Stimulated activated CD8-positive, alpha-beta memory T cell treated with anti-CD3 and anti-CD28 coated beads, Interleukin-15, amount 100 ng/mL, for 24 hours (primary cell): Measurements from ENCODE around the gene KIF5B.
"Not testable (repeated sequence)": the region's sequence is repeated elsewhere in the genome, so short reads cannot be mapped to it uniquely, and the experiment has no call there.

Source experiments
- DNase-seq: peaks from one replicate; pipeline ENCODE4 v3.0.0-alpha.2; 2020; ENCODE audit warnings: low read depth

KIF5B gene

GRCh38 chr10:32007026-32007425 lies 49.2 kb downstream of the KIF5B start:
- DNase-seq: no peak

- DNase-seq: no peak
Observed at GRCh38 chr10:32005050-32005449, 51.2 kb downstream of the KIF5B start.

- no peak for DNase-seq
Observed at GRCh38 chr10:32004161-32004591, 52.0 kb downstream of the KIF5B start.

DNA sequence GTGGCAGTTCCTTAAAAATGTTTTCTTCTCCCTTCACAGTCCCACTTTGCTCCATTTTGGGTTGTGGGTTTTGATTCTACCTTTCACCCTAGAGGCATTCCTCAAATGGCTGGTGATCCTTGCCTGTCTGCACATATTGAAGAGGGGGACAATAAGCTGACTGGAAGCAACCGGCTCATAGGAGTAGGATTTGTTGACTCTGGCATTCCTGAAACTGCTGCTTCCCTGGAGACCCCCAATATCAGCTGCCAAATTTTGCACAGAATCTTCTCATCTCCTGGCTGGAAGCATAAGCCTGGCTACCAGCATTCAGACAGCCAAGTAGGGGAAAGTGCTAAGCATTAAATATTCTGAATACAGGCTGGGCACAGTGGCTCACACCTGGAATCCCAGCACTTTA lies 53.7 kb downstream of the KIF5B start:
- DNase-seq: no peak

DNA sequence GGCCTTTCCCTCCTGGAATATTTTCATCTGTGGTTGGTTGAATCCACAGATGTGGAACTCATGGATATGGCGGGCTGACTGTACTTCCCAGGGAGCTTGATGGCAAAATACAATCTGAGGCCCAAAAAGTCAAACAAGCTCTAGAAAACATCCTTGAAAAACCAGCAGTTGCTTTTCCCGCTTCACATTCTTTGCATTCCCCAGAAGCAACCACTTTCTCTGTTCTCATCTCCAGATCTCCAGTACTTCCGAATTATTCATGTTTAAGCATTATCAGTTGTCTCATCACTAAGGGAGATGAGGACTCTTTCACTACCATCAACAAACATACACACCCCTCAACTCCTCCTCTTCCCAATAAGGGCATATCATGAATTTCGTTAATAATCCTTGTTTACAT lies 55.3 kb downstream of the KIF5B start:
- no peak for DNase-seq

DNA sequence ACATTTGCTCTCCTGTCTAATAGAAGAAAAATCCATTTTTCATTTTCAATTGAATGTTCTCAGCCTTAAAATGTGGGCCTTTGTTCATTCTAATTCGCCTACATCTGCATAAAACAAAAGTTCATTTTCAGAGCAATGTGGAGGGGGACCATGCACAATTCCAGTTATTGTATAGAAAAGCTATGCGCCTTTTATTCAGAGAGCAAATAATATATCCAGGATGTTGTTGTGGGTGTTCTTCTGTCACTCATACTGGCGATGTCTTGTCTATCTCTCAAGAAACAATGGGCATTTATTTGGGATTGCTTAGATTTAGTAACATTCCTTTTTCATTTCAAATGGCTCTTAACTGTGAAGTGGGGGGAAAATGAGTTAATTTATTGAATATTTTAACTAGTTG lies 56.4 kb downstream of the KIF5B start:
- DNase-seq: no peak

DNA sequence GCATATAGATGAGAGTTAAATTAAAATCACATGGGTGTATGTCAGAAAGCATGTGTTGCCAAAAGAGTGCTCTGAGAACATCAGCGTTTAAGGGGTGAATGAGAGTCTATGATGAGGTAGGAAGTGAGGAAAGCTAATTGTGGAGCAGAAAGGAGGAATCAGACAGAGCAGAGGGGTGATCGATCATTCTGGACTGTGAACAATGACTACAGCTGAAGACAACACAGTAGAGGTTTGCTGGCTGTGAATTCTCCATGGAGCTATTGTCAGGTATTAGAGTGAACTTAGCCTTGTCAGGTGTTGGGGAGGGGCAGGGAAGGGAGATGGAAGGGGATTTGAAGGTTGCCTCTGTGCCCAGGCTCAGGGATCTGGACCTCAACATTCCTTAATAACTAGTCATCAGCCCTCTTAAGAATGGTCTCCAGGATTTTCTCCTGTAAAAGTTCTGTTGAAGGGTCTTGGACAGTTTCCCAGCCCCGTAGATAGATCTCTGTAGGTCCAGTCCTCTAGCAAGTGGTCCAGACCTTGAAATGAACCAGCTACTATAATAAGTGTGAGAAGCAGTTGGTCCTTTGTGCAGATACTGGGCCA lies 57.1 kb downstream of the KIF5B start:
- no peak for DNase-seq

GRCh38 chr10:31994926-31995325 lies 61.3 kb downstream of the KIF5B start:
- no peak for DNase-seq

- no peak for DNase-seq
Observed at GRCh38 chr10:31990937-31991336, 65.3 kb downstream of the KIF5B start.

GRCh38 chr10:31987786-31988185 lies 68.4 kb downstream of the KIF5B start:
- not testable (repeated sequence) for DNase-seq

- no peak for DNase-seq
Observed at GRCh38 chr10:31982111-31982510, 74.1 kb downstream of the KIF5B start.

DNA sequence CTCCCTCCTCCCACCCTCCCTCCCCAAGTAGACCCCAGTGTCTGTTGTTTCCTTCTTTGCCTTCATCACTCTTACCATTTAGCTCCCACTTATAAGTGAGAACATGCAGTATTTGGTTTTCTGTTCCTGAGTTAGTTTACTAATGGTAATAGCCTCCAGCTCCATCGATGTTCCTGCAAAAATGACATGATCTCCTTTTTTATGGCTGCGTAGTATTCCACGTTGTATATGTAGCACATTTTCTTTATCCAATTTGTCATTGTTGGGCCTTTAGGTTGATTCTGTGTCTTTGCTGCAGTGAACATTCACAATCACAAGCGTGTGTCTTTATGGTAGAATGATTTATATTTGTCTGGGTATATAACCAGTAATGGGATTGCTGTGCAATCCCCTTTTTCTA lies 75.8 kb downstream of the KIF5B start:
- no peak for DNase-seq

GRCh38 chr10:31979071-31979470 lies 77.2 kb downstream of the KIF5B start:
- DNase-seq: not testable (repeated sequence)

DNA sequence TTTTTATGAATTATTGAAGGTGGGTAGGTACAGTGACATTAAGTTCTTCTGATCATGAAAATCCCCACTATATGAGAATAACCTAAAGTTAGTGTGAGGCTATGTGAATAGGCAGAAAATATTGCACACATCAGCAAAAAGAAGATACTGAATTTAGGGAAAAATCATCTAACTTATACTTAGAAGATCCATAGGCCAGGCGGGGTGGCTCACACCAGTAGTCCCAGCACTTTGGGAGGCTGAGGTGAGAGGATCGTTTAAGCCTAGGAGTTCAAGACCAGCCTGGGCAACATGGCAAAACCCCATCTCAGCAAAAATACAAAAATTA lies 78.1 kb downstream of the KIF5B start:
- DNase-seq: no peak

- no peak for DNase-seq
Observed at GRCh38 chr10:31977440-31978155, 78.6 kb downstream of the KIF5B start.

GRCh38 chr10:31975157-31975765 lies 81.0 kb downstream of the KIF5B start:
- no peak for DNase-seq

- DNase-seq: no peak
Observed at GRCh38 chr10:31974434-31975124, 81.6 kb downstream of the KIF5B start.

DNA sequence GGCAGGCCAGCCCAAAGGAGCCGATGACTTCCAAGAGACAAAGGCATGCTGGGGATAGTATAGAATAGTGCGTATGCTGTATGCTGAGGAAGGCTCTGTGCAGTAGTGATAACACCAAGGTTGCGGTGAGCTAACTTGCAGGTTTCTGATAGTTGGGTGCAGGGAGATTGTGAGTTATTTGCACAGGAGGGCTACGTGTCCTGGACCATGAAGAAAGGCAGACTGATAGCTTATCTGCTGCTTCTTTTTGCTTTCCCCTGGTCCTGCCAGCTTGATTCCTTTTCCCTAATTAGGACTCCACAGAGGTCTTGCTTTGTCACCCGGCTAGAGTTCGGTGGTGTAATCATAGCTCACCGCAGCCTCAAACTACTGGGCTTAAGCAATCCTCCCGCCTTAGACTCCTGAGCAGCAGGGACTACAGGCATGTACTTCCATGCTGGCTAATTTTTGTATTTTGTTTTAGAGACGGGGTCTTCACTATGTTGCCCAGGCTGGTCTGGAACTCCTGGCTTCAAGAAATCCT lies 83.6 kb downstream of the KIF5B start:
- DNase-seq: no peak

- not testable (repeated sequence) for DNase-seq
Observed at GRCh38 chr10:31969847-31970246, 86.4 kb downstream of the KIF5B start.

- DNase-seq: no peak
Observed at GRCh38 chr10:31963589-31963980, 92.6 kb downstream of the KIF5B start.

DNA sequence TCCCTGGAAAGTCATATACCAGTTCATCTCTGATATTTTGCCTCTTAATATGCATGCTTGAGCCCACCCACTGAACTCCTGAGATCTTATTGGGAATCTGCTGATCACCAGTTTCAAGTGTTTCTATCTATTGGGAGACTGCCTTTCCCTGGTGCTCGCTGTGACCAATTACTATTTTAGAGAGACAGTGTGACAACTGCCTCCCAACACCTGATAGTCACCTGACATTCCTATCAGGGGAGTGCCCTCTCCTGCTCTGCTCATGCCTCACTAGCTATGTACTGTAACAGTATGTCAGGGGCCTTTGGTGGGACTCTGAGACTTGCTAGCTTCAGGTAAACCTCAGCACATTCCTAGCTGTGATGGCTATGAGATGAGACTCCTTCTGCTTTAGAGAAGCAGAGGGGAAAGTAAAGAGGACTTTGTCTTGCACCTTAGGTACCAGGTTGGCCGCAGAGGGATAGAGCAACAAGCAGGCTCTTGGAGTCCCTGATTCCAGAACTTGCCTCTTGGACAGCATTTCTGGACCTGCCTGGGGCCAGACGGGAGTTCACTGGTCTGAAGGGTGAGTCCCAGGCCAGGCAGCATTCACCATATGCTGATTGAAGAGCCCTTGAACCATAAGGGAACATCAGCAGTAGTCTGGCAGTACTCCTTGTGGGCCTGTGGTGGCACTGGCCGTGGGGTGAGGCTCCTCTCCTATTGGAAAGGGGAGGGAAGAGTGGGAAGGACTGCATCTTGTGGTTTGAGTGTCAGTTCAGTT lies 93.2 kb downstream of the KIF5B start:
- DNase-seq: no peak
